ENCODE results near the gene AOPEP. TPM values are rescaled to one million over a fixed set of nuclear protein-coding genes. Genes with fewer than 3 reads are reported as not detected.

Gene AOPEP
- total and polyA plus RNA-seq, 2 of the 13 experiments (the other 11 are each of a cell fraction or from before 2014, with no cell fraction given): 22.2 to 41.6 TPM

DNA sequence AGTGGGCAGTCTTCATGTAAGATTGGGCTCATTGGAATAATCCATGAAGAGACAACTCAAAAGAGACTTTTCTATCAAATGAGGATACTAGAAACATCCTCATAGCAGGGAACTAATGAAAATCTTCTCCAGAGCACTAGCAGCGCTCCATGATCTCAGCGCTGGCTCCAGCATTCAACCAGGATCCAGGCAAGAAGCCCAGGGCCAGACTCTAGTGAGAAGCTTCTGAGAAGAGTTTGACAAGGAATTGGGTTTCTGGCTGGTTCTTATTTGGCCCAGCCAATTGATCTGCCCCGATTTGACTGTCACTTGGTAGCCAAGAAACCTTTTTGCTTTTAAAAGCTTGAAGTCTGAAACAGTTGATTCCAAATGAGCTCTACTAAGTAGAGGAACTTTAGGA, 60.1 kb downstream of the AOPEP start:
- ATAC-seq (no peak), FAIRE-seq (no peak), DNase-seq (ENCODE audit: low spot score) (no peak)
- Histone ChIP-seq H3K4me2 (ENCODE audit: low read depth, low read length) (no peak overlapping the region), H3K9me3 (ENCODE audit: low read length) (no peaks in the 10 kb centered on the region), H4K20me1 (ENCODE audit: insufficient read depth, low read length) (no peaks in the 10 kb centered on the region), H3K4me3 (replicated peaks in 1 of 3; ENCODE audit: insufficient read depth in 1 of 3, low read depth in 2 of 3, low read length in 3 of 3) (no peak overlapping the region), H3K27ac (ENCODE audit: extremely low read length, insufficient read depth, low read length) (no peak overlapping the region), H3K9ac (ENCODE audit: insufficient read depth, low read depth, low read length) (no peak overlapping the region), H3K36me3 (replicated peaks in 1 of 2; ENCODE audit: control insufficient read depth in 1 of 2, insufficient read depth in 2 of 2, low read length in 2 of 2) (no peaks in the 10 kb centered on the region), H3K4me1 (ENCODE audit: insufficient read depth, low read length) (peaks cover 29% of the 10 kb centered on the region), H2AFZ (ENCODE audit: low read length) (no peak overlapping the region), H3K27me3 (ENCODE audit: control insufficient read depth in 1 of 2, insufficient read depth in 2 of 2, low read length in 2 of 2) (no peaks in the 10 kb centered on the region), H3K79me2 (ENCODE audit: insufficient read depth, low read length) (no peaks in the 10 kb centered on the region)
- 92% methylated on average over 3 of the region's 3 CpGs for WGBS (ENCODE audit: low lambda C conversion rate)
- in situ Hi-C loops (cut with HindIII; ENCODE audit: extremely low pct_ligation_motif_present, low pct_unique_long_range_greater_than_20kb): loop anchor here (10.0 kb wide), 1 partner anchor 128 kb away; no protein-coding TSS in a partner anchor
- ChIA-PET CTCF (ENCODE audit: low intra/inter-chr PET ratio, low total read pairs) (no interaction called here), POLR2A (no interaction called here)
- no TSS peak for BruUV-seq (replicated peaks)
- TF ChIP-seq ZSCAN9 (CRISPR knock-in tag; IDR thresholded peaks at IDR 0.05; ENCODE audit: borderline replicate concordance): no peak
- TF ChIP-seq, protein P1, sequence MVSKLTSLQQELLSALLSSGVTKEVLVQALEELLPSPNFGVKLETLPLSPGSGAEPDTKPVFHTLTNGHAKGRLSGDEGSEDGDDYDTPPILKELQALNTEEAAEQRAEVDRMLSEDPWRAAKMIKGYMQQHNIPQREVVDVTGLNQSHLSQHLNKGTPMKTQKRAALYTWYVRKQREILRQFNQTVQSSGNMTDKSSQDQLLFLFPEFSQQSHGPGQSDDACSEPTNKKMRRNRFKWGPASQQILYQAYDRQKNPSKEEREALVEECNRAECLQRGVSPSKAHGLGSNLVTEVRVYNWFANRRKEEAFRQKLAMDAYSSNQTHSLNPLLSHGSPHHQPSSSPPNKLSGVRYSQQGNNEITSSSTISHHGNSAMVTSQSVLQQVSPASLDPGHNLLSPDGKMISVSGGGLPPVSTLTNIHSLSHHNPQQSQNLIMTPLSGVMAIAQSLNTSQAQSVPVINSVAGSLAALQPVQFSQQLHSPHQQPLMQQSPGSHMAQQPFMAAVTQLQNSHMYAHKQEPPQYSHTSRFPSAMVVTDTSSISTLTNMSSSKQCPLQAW (CRISPR knock-in tag; IDR thresholded peaks at IDR 0.05): no peak
- intact Hi-C loops (cut with micrococcal nuclease; ENCODE audit: unreplicated experiment): loop anchor here (10.0 kb wide), 3 partner anchors 68 to 218 kb away; no protein-coding TSS in a partner anchor

DNA sequence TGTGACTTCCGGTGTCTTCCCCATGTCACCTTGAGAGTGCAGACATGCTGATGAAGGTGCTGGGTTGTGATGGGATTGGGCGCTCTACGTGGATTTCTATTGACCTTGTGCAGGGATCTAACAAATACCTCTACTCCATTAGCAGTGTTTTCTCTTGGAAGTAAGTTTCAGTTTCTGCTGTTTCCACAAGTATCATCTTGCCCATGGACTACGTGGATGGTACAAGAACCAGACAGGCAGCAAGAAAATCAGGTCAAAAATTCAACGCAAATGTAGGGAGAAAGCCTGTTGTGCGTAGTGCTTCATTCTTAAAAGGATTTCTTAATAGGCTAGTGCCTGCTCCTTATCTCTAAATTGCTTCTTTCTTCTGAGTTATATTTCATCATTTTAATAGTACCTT, 60.8 kb downstream of the AOPEP start:
- FAIRE-seq (no peak), DNase-seq (ENCODE audit: low spot score) (no peak), ATAC-seq (no peak)
- H3K27me3 ChIP-seq (ENCODE audit: control insufficient read depth in 1 of 2, insufficient read depth in 2 of 2, low read length in 2 of 2): no peaks in the 10 kb centered on the region
- peaks cover 29% of the 10 kb centered on the region for H3K4me1 ChIP-seq (ENCODE audit: insufficient read depth, low read length)
- no peak overlapping the region for H3K4me3 ChIP-seq (replicated peaks in 1 of 3; ENCODE audit: insufficient read depth in 1 of 3, low read depth in 2 of 3, low read length in 3 of 3)
- no peaks in the 10 kb centered on the region for H3K9me3 ChIP-seq (ENCODE audit: low read length)
- TF ChIP-seq RFXANK (CRISPR knock-in tag; IDR thresholded peaks at IDR 0.05) (no peak), ZNF24 (IDR thresholded peaks at IDR 0.05) (no peak), ZNF746 (CRISPR knock-in tag; IDR thresholded peaks at IDR 0.05) (no peak), U2AF1 (optimal IDR thresholded peaks at IDR 0.05; ENCODE audit: low read depth, low read length) (no peak)
- TF ChIP-seq, protein P2, sequence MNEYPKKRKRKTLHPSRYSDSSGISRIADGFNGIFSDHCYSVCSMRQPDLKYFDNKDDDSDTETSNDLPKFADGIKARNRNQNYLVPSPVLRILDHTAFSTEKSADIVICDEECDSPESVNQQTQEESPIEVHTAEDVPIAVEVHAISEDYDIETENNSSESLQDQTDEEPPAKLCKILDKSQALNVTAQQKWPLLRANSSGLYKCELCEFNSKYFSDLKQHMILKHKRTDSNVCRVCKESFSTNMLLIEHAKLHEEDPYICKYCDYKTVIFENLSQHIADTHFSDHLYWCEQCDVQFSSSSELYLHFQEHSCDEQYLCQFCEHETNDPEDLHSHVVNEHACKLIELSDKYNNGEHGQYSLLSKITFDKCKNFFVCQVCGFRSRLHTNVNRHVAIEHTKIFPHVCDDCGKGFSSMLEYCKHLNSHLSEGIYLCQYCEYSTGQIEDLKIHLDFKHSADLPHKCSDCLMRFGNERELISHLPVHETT (CRISPR knock-in tag; conservative IDR thresholded peaks at IDR 0.05): no peak
- TF ChIP-seq, protein P3, sequence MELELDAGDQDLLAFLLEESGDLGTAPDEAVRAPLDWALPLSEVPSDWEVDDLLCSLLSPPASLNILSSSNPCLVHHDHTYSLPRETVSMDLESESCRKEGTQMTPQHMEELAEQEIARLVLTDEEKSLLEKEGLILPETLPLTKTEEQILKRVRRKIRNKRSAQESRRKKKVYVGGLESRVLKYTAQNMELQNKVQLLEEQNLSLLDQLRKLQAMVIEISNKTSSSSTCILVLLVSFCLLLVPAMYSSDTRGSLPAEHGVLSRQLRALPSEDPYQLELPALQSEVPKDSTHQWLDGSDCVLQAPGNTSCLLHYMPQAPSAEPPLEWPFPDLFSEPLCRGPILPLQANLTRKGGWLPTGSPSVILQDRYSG (CRISPR knock-in tag; IDR thresholded peaks at IDR 0.05): no peak
- TF ChIP-seq, protein P4, sequence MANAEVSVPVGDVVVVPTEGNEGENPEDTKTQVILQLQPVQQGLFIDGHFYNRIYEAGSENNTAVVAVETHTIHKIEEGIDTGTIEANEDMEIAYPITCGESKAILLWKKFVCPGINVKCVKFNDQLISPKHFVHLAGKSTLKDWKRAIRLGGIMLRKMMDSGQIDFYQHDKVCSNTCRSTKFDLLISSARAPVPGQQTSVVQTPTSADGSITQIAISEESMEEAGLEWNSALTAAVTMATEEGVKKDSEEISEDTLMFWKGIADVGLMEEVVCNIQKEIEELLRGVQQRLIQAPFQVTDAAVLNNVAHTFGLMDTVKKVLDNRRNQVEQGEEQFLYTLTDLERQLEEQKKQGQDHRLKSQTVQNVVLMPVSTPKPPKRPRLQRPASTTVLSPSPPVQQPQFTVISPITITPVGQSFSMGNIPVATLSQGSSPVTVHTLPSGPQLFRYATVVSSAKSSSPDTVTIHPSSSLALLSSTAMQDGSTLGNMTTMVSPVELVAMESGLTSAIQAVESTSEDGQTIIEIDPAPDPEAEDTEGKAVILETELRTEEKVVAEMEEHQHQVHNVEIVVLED (CRISPR knock-in tag; IDR thresholded peaks at IDR 0.05; ENCODE audit: borderline replicate concordance): no peak
- POLR2A ChIA-PET: no interaction called here
- no peaks in the 10 kb centered on the region for H3K79me2 ChIP-seq (ENCODE audit: insufficient read depth, low read length)
- no peak overlapping the region for H3K4me2 ChIP-seq (ENCODE audit: low read depth, low read length)
- no peak overlapping the region for H3K9ac ChIP-seq (ENCODE audit: insufficient read depth, low read depth, low read length)
- CTCF ChIA-PET (ENCODE audit: low intra/inter-chr PET ratio, low total read pairs): no interaction called here
- no peak overlapping the region for H2AFZ ChIP-seq (ENCODE audit: low read length)
- H3K27ac ChIP-seq (ENCODE audit: extremely low read length, insufficient read depth, low read length): no peak overlapping the region
- in situ Hi-C loops (cut with HindIII; ENCODE audit: extremely low pct_ligation_motif_present, low pct_unique_long_range_greater_than_20kb): loop anchor here (10.0 kb wide), 1 partner anchor 128 kb away; no protein-coding TSS in a partner anchor
- H3K36me3 ChIP-seq (replicated peaks in 1 of 2; ENCODE audit: control insufficient read depth in 1 of 2, insufficient read depth in 2 of 2, low read length in 2 of 2): no peaks in the 10 kb centered on the region
- BruUV-seq (replicated peaks): no TSS peak
- no peaks in the 10 kb centered on the region for H4K20me1 ChIP-seq (ENCODE audit: insufficient read depth, low read length)
- 95% methylated on average over 6 of the region's 6 CpGs for WGBS (ENCODE audit: low lambda C conversion rate)
- intact Hi-C loops (cut with micrococcal nuclease; ENCODE audit: unreplicated experiment): loop anchor here (10.0 kb wide), 3 partner anchors 68 to 218 kb away; no protein-coding TSS in a partner anchor
